GM12865 (cell line): ENCODE results near the gene ACKR1.

Experiments used
- DNase-seq: peaks from one replicate; pipeline ENCODE4 v3.0.0; 2010; ENCODE audit warnings: low read depth
- H3K4me3 ChIP-seq: 2 replicates; pipeline ENCODE4 v1.5.1; 2011; ENCODE audit warnings: mild to moderate bottlenecking, low read depth, low read length, control low read depth
- TF ChIP-seq, protein P1 (sequence below): IDR thresholded peaks from 2 replicates; pipeline ENCODE4 v1.5.1; 2011; ENCODE audit warnings: low read length, control low read depth, low read depth, inconsistent platforms; ENCODE audit not compliant: insufficient read depth; ENCODE audit errors: missing control alignments

Gene ACKR1

DNA sequence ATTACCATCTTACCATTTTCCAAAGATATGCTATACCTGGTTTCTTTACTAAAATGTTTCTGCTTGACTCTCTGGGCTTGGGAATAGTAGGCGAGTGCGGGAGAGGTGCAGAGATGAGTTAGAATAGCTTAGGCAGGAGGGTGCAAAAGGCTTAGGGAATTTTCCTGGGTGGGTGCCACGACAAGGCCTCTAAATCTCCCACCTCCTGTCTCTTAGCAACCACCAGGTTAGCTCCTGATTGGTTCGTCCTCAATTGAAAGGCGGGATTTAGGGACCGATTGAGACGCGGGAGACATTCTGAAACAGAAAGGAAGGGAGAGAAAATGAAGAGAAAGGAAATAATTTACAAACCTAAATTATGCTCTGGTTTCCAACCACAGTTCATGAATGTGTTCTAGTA lies 3.1 kb downstream of the ACKR1 start:
- no peak overlapping the region for H3K4me3 ChIP-seq
- TF ChIP-seq, protein P1, sequence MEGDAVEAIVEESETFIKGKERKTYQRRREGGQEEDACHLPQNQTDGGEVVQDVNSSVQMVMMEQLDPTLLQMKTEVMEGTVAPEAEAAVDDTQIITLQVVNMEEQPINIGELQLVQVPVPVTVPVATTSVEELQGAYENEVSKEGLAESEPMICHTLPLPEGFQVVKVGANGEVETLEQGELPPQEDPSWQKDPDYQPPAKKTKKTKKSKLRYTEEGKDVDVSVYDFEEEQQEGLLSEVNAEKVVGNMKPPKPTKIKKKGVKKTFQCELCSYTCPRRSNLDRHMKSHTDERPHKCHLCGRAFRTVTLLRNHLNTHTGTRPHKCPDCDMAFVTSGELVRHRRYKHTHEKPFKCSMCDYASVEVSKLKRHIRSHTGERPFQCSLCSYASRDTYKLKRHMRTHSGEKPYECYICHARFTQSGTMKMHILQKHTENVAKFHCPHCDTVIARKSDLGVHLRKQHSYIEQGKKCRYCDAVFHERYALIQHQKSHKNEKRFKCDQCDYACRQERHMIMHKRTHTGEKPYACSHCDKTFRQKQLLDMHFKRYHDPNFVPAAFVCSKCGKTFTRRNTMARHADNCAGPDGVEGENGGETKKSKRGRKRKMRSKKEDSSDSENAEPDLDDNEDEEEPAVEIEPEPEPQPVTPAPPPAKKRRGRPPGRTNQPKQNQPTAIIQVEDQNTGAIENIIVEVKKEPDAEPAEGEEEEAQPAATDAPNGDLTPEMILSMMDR, result no peak
- peak; percentile 51 for DNase-seq

DNA sequence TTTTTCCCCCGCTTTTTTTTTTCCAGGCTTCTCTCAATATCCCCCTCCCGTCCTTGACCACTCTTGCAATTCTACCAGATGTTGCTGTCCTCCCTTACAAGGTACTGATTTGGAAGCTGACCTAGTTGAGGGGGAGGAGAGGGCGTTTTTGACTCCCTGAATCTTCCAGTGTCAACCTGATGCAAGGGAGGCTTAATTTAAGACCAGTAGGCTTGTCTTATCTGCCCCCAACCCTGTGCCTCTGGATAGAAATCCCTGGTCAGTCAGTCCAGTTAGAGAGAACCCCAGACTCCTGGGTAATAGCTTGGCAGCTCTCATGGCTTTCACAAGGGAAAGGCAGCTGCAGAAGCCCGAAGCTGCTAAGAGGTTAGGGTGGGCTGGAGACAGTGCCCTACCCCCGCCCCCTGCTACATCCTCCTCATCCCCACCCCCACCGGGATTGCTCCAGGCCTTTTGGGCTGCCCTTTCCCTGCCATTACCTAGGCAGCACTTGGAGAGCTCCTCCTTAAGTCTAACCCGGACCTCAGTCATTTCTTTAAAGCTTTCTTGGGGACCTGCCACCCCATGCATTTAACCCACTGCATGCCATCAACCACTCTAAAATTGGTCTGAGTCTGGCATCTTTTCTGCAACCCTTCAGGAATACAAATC lies 3.6 kb downstream of the ACKR1 start:
- no peak overlapping the region for H3K4me3 ChIP-seq

DNA sequence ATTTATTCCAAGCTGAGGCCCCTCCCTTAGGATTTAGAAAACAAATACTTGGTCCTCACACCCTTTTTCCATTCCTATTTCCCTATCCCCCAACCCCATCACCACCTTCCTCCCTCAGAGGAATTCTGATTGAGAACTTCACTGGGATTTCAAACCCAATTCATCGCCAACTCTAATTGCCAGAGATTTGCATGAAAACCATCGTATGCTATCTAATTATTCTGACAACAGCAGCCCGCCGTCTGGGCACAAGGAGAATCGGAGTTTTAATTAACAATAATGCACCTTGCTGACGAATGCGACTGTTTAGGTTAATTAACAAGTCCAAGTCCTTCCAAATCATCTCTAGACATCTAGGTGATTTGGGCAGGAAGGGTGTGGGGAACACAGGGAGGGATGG lies 4.4 kb downstream of the ACKR1 start:
- DNase-seq, result no peak
- TF ChIP-seq, protein P1, result no peak

More for the DNA sequence above, 3.6 kb downstream of the ACKR1 start:
- no peak for DNase-seq
- TF ChIP-seq, protein P1, result no peak

DNA sequence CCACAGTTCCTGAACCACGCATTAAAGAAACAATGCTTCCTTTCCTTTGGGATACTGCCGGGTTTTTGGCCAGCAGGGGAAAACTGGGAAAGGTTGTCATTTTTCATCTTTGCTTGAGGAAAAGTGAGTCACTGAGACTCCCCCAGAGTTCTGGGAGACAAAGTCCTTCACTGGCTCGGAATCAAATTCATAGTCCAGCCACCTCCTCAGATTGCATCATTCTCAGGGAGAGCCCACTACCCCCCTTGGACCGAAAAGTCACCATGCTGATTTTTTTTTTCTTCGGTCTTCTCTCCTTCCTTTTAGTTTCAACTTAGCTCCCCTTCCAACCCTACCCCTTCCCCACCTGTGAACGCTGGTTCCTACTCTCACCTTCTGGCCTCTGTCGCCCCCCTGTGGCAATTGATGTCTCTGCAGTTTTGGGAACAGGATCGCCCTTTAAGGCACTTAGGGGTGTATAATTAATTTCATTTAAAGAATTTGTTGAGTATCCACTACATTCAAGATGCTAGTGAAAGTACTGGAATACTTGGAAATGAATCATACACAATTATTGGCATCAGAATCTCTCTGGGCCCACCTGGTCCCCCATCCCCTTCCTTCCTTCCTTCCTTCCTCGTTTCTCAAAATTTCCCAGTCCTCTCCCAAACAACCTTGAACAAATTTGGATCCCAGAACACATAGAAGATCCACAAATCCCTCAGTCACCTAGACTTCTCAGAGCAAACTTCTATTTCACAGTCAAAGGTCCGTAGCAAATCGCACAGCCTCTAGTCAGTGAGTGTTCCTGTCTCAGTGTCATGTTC lies 6.9 kb downstream of the ACKR1 start:
- TF ChIP-seq, protein P1, result peak; percentile 85
- peak; percentile 58 for DNase-seq
- H3K4me3 ChIP-seq, result no peak overlapping the region

More for the DNA sequence above, 4.4 kb downstream of the ACKR1 start:
- no peak overlapping the region for H3K4me3 ChIP-seq

DNA sequence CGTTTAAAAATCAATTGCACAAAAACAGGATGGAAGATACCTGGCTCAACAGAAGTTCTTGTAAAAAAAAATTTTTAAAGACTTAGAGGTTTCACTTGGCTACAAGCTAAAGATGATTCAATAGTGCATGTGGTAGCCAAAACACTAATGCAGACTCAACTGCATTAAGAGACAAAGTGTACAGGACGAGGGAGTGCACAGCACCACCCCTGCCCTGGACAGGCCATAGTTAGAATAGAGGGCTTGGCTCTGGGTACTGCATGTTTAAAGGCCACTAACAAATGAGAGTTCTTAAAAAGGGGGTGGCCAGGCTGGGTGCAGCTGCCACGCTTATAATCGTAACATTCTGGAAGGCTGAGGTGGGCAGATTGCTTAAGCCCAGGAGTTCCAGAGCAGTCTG lies 7.9 kb downstream of the ACKR1 start:
- DNase-seq, result no peak
- no peak overlapping the region for H3K4me3 ChIP-seq
- TF ChIP-seq, protein P1, result no peak

DNA sequence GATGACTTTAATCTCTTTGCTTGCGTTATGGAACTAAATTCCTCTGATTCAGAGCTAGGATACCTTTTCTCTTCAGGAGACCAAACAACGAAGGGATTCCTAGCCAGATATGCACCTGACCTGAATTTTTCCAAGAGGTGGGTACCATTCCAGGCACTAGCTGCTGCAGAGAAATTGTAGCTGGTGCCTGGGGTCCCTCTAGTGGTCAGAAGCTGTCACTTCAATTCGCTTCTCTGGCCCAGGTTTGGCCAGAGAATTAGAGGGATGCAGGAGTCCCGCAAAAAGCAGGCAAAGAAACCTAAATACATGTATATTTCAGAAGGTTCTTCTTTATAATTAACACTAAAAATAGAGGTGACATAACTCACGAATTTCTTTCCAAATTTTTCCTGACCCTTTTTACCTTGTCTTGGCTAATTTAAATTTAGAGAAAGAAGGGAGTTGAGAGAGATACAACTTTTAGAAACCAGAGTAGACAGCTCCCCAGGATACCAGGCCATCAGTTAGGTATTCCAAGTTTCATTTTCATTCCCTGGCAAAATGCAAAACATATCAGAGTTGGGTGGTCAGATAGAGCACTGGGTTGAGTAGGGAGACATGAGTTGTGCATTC lies 9.6 kb downstream of the ACKR1 start:
- TF ChIP-seq, protein P1, result peak; percentile 91
- DNase-seq, result peak; percentile 48
- H3K4me3 ChIP-seq, result no peak overlapping the region
